MM.1S (cell line): Measurements from ENCODE around the gene PDCD10.

Experiments used
- DNase-seq: peaks from one replicate; pipeline ENCODE4 v3.0.0-alpha.2; 2015
- H2AFZ ChIP-seq: fragments of 300-600 bp; sonication (generic); 2 replicates; pipeline ENCODE4 v1.6.0; 2016; ENCODE audit warnings: antibody characterized with exemption, low read length
- H3F3A ChIP-seq: fragments of 300-600 bp; sonication (generic); 2 replicates; pipeline ENCODE4 v1.6.1; 2016; ENCODE audit warnings: mild to moderate bottlenecking, antibody characterized with exemption, low read length, moderate library complexity, mixed read lengths; ENCODE audit not compliant: insufficient read depth
- H3K27ac ChIP-seq: fragments of 300-600 bp; sonication (generic); 2 replicates; pipeline ENCODE4 v1.5.1; 2016; ENCODE audit warnings: mild to moderate bottlenecking, low read length
- H3K27me3 ChIP-seq: fragments of 300-600 bp; sonication (generic); replicated peaks from 2 replicates; pipeline ENCODE4 v1.6.0; 2016; ENCODE audit warnings: low read length; ENCODE audit not compliant: insufficient read depth
- H3K36me3 ChIP-seq: fragments of 300-600 bp; sonication (generic); replicated peaks from 2 replicates; pipeline ENCODE4 v1.6.1; 2016; ENCODE audit warnings: mild to moderate bottlenecking, low read length, mixed read lengths; ENCODE audit not compliant: insufficient read depth
- H3K4me1 ChIP-seq: fragments of 300-600 bp; sonication (generic); 2 replicates; pipeline ENCODE4 v1.6.1; 2016; ENCODE audit warnings: low read length, mixed read lengths
- H3K4me2 ChIP-seq: fragments of 300-600 bp; sonication (generic); 2 replicates; pipeline ENCODE4 v1.6.0; 2016; ENCODE audit warnings: low read depth, low read length
- H3K4me3 ChIP-seq: fragments of 300-600 bp; sonication (generic); 2 replicates; pipeline ENCODE4 v1.5.1; 2016; ENCODE audit warnings: low read length, mixed read lengths
- H3K79me2 ChIP-seq: fragments of 300-600 bp; sonication (generic); 2 replicates; pipeline ENCODE4 v1.6.1; 2016; ENCODE audit warnings: mixed run types, low read length, mixed read lengths
- H3K9ac ChIP-seq: fragments of 300-600 bp; sonication (generic); 2 replicates; pipeline ENCODE4 v1.6.1; 2016; ENCODE audit warnings: low read length, mixed read lengths
- H3K9me2 ChIP-seq: fragments of 300-600 bp; sonication (generic); replicated peaks from 2 replicates; pipeline ENCODE4 v1.6.1; 2016; ENCODE audit warnings: mild to moderate bottlenecking, low read length, mixed read lengths; ENCODE audit not compliant: insufficient read depth
- H3K9me3 ChIP-seq: fragments of 300-600 bp; sonication (generic); replicated peaks from 2 replicates; pipeline ENCODE4 v1.6.1; 2016; ENCODE audit warnings: mild to moderate bottlenecking, low read length, mixed read lengths; ENCODE audit not compliant: insufficient read depth
- H4K20me1 ChIP-seq: fragments of 300-600 bp; sonication (generic); 2 replicates; pipeline ENCODE4 v1.6.1; 2016; ENCODE audit warnings: mild to moderate bottlenecking, low read length, moderate library complexity, mixed read lengths; ENCODE audit not compliant: insufficient read depth
- EZH2 ChIP-seq: fragments of 300-600 bp; sonication (generic); optimal IDR thresholded peaks from 2 replicates; pipeline ENCODE3; 2017; ENCODE audit warnings: low read depth, mild to moderate bottlenecking, antibody characterized with exemption, low read length, mixed read lengths
- EZH2phosphoT487 ChIP-seq: fragments of 300-600 bp; sonication (generic); IDR thresholded peaks from 2 replicates; pipeline ENCODE4 v1.6.1; 2018; ENCODE audit warnings: antibody characterized with exemption, low read length
- TF ChIP-seq, protein P1 (sequence below): fragments of 300-600 bp; sonication (generic); IDR thresholded peaks from 2 replicates; pipeline ENCODE4 v1.5.1; 2016; ENCODE audit warnings: antibody characterized with exemption, low read length, mixed read lengths

The PDCD10 gene

DNA sequence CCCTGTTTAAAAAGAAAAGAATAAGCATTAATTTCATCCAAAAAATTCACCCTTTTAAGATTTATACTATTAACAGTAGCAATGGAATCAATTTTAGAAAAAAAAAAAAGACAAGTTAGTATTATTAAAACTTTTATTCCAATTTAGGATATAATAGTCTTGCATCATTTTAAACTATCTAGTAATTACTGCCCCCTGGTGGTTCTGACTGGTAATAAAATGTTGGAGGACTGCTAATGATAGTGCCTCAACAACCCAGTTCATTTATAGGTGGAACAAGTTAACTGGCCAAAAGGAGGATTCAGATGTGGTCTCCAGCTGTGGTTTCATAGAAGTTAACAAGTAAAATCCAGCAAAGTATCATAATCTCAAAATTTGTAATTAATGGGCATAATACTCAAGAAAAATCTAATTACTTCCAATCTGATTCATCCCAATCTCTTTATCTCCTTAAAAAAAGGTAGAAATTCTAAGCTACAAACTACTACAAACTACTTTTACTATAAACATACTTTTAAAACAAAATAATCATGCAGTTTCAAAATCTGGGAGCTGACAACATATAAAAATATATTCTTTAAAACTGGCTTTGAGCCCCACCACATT, 50.2 kb downstream of the PDCD10 start:
- DNase-seq = peak; percentile 84
- no peak for TF ChIP-seq EZH2
- TF ChIP-seq, protein P1, sequence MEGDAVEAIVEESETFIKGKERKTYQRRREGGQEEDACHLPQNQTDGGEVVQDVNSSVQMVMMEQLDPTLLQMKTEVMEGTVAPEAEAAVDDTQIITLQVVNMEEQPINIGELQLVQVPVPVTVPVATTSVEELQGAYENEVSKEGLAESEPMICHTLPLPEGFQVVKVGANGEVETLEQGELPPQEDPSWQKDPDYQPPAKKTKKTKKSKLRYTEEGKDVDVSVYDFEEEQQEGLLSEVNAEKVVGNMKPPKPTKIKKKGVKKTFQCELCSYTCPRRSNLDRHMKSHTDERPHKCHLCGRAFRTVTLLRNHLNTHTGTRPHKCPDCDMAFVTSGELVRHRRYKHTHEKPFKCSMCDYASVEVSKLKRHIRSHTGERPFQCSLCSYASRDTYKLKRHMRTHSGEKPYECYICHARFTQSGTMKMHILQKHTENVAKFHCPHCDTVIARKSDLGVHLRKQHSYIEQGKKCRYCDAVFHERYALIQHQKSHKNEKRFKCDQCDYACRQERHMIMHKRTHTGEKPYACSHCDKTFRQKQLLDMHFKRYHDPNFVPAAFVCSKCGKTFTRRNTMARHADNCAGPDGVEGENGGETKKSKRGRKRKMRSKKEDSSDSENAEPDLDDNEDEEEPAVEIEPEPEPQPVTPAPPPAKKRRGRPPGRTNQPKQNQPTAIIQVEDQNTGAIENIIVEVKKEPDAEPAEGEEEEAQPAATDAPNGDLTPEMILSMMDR = peak; percentile 78
- no peak for TF ChIP-seq EZH2phosphoT487

GRCh38 chr3:167679526-167679925, 55.2 kb downstream of the PDCD10 start:
- Histone ChIP-seq H3K27ac (no peak overlapping the region), H3K9ac (no peak overlapping the region), H3K9me2 (no peaks in the 10 kb centered on the region), H3K4me3 (no peak overlapping the region), H2AFZ (no peak overlapping the region), H3K79me2 (no peaks in the 10 kb centered on the region), H3F3A (no peaks in the 10 kb centered on the region), H3K9me3 (no peaks in the 10 kb centered on the region), H3K4me1 (no peaks in the 10 kb centered on the region), H4K20me1 (no peaks in the 10 kb centered on the region), H3K36me3 (peaks cover 8% of the 10 kb centered on the region; the same call in 1 of the 2 replicates), H3K27me3 (no peaks in the 10 kb centered on the region), H3K4me2 (no peak overlapping the region)
- DNase-seq = no peak
- TF ChIP-seq EZH2phosphoT487 = no peak
- TF ChIP-seq, protein P1 = no peak
- no peak for TF ChIP-seq EZH2

More for the DNA sequence above, 50.2 kb downstream of the PDCD10 start:
- Histone ChIP-seq H3K36me3 (0 out of 2 replicates have a peak, but pooled peaks cover 5% of the 10 kb centered on the region), H3K79me2 (no peaks in the 10 kb centered on the region), H3K9ac (no peak overlapping the region), H3K9me2 (no peaks in the 10 kb centered on the region), H2AFZ (no peak overlapping the region), H3K9me3 (no peaks in the 10 kb centered on the region), H4K20me1 (no peaks in the 10 kb centered on the region), H3K4me2 (no peak overlapping the region), H3K27ac (no peak overlapping the region), H3F3A (0 out of 2 replicates have a peak, but pooled peaks cover 2% of the 10 kb centered on the region), H3K4me1 (no peaks in the 10 kb centered on the region), H3K4me3 (no peak overlapping the region), H3K27me3 (no peaks in the 10 kb centered on the region)

GRCh38 chr3:167675848-167676247, 58.8 kb downstream of the PDCD10 start:
- H3K4me3 ChIP-seq = no peak overlapping the region
- DNase-seq = no peak
- no peak for TF ChIP-seq EZH2phosphoT487
- TF ChIP-seq EZH2 = no peak
- TF ChIP-seq, protein P1 = no peak
- no peaks in the 10 kb centered on the region for H3K4me1 ChIP-seq
- no peaks in the 10 kb centered on the region for H3F3A ChIP-seq
- no peaks in the 10 kb centered on the region for H3K9me2 ChIP-seq
- no peak overlapping the region for H2AFZ ChIP-seq
- H3K36me3 ChIP-seq = peaks cover 3% of the 10 kb centered on the region; the same call in 1 of the 2 replicates
- no peaks in the 10 kb centered on the region for H3K27me3 ChIP-seq
- H3K79me2 ChIP-seq = no peaks in the 10 kb centered on the region
- no peak overlapping the region for H3K4me2 ChIP-seq
- H3K27ac ChIP-seq = no peak overlapping the region
- no peaks in the 10 kb centered on the region for H3K9me3 ChIP-seq
- H3K9ac ChIP-seq = no peak overlapping the region
- H4K20me1 ChIP-seq = no peaks in the 10 kb centered on the region
